GM18873 (cell line): ENCODE results near the gene ARL14EP.

Source experiments
- ATAC-seq: cut with Tn5 transposase; IDR thresholded peaks from one replicate; pipeline ENCODE4 v1.9.1; 2021; ENCODE audit warnings: mild to moderate bottlenecking, moderate library complexity, moderate number of reproducible peaks; ENCODE audit not compliant: unreplicated experiment, low FRiP score

Gene ARL14EP

DNA sequence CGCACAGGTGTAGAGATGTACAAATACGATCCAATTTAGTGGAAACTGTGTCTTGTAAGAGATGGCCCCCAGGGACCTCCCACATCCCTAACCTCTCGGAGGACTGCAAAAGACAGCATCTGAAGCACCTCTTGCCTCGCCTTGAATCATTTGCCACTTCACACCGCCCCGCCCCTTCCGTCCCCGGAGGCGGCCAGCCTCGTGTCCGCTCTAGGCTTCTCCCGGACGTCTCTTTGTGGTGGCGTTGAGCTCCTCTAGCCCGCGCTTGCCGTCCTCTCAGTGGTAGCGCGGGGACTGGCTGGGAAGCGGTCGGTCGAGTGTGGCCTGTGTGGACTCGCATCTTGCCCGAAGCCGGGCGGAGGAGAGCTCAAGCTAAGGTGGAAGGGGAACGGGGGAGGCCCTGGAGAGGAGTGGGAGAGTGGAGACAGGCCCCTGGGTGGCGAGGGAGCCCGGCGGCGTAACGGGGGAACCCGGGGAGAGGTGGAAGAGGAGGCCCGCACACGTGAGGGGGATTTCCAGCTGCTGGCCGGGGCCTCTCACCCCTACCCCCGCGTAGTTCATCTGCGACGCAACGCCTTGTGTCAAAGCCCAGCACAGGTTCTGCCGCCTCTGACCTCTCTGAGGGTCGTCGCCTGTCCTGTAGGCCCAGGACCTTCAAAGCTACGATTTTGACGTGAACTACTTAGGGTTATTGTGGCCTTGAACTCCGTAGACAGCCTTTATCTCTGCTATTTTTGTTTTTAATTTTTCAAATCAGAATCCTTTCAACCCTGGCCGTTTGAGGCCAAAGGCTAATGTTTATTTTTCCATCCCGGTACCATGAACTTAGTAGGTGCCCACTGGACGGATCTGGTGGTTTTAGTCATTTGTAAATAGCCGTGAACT lies at the start of gene ARL14EP:
Gene ARL14EP (plus strand): TSS at position 279 of the 885 bp plus-strand sequence. CDS start 7,845 bp downstream, outside the sequence.
- peak; percentile 96 for ATAC-seq

DNA sequence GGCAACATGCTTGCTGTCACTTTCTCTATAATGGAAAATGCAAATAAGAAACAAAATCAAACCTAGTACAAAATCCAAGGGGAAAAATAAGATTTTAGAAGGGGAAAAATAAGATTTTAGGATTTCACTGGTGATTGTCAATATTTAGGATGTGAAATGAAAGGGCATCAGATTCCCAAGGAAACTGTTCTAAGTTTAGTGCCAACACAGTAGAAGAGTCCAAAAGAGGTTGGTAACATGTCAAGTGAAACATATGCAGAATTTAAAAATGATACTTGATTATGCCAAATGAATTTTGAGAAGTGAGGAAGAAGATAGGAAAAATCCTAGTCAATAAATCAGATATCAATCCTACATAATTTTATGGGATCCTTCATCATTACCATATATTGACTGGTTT lies 45.7 kb upstream of the ARL14EP start:
- ATAC-seq: no peak

DNA sequence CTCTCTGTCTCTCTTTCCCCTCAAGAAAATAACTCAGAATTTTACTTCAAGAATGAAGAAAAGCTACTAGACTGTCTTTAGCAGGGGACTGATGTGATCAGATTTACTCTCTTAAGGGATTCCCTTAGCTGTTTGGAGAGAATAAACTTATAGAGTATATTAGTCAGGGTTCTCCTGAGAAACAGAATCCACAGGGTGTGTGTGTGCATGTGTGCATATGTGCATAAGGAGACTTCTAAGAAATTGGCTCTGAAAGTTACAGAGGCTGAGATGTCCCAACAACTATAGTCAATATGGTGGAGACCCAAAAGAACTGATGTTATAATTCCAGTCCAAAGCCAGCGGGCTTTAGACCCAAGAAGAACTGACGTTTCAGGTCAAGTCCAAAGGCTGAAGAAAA lies 43.1 kb upstream of the ARL14EP start:
- ATAC-seq: no peak

DNA sequence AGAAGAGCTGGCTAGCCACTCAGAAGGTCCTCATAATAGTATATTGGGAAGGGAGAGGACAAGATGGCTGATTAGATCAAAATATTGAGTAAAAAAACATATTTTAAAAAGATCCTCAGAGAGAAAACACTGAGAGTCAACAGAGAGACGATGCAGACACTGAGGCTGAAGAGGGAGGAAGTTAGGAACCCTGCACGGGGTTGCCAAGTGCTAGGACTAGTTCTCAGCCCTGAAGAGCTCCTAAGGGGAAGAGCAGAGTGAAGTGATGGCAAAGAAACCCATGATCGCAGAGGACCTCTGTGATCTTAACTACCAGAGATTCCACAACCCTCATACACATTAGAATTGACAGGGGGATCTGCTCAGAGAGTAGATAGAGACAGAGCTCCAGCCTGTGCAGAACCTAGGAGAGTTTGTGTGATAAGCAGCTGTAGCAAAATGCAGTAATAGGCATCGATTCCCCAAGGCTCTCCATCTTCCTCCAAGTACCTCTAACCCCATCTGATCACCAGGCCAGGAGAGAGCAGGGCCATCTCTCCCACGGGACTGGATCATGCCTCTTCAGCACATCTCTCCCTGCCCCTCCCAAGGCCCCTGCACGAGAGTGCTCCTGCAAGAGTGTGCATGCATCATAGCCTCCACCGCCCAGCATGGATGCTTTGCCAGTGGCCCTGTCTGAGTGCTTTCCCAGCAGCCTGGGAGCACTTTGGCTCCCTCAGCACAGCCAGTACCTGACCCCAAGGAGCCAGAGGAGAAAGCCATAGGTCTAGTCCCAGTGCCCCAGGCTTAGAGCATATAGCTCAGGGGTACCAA lies 41.2 kb upstream of the ARL14EP start:
- peak; percentile 23 for ATAC-seq

DNA sequence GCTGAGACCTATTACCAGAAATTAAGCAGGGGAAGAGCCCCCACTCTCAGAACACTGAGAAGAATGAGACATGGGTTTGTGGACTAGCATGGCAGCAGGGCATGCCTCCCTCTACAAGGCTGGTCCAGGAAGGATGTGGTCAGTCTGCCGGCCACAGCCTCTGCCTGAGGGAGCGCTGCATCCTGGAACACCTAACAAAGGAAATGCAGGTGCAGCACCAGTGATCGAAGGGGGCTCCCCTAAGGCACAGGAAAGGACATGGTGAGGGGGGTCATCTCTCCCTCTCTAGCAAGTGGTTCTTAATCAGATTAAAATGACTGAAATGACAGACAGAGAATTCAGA lies 40.6 kb upstream of the ARL14EP start:
- peak; percentile 88 for ATAC-seq

DNA sequence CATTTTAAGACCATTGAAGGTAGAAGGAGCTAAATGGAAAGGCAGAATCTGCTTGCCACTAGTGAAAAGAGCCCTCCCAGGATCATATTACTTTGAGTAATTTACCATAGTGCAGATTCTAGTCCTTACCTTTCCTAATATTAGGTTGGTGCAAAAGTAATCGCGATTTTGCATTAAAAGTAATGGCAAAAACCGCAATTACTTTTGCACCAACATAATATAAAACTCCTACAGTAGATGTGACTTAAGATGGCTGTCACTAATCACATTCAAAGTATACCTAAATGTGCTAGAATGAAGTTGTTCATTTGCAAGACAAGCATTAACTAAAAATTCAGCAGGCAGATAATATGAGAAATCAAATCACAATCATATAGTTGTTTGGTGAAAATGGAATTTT lies 38.1 kb upstream of the ARL14EP start:
- no peak for ATAC-seq

DNA sequence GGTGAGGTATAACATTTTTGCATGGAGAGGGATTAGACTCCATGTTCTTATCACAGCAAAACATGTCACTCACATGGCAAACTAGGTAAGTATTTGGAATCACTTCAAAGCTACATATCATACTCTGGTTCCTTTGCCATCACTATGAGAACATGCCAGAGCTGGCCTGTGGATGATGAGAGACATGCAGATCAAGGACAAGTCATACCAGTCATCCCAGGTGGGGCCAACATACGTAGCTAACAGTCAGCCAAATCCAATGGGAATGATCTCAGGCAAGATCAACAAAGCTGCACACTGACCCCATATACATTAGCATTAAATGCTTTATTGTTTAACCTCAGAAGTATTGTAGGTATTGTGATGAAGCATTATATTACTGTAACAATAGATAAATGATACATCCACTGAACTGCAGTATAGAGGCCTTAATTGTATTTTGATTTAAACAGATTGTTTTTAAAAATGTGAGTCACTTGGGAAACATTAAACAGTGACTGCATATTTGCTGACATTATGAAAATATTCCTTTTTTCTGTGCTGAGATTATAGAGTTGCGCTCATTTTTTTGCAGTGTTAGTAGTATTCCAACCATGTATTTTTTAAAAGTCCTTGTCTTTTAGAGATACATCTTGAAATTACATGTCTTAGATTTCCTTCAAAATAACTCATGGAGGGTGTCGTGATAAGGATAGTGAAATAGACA lies 37.3 kb upstream of the ARL14EP start:
- ATAC-seq: no peak

DNA sequence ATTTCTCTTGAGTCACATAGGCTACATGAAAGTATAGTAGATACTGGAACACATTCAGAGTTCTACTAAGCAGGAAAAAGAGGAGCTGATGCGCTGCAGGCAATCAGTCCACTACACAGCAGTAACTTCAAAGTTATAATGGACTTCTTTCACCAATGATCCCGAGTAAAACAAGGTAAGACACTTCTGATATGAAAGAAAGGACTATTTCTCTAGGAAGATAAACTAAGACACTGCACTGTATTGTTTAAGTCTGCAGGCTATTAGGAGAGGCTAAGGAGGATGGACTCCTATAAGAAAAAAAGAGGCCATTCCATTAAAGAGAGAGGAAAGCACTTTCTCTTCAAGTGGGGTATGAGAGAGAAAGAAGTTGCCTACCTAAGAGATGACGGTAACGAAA lies 31.6 kb upstream of the ARL14EP start:
- no peak for ATAC-seq

DNA sequence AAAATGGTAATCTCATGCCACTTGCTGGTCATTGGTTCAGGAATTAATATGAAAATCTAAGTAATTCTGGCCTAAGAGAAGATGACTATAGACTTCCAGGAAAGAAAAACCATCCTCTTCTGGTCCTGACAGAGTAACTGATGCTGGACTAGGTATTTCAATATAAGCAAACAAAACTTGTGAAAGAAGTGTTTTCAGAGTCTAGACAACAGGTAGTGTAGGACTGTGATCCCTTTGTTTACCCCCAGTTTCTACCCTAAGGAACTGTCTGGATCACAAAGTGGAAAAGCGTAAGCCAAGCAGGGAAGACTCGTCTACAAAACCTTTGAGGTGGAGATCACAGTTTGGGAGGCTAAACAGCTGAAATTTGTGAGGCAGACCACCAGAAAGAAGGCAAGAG lies 30.4 kb upstream of the ARL14EP start:
- ATAC-seq: no peak

DNA sequence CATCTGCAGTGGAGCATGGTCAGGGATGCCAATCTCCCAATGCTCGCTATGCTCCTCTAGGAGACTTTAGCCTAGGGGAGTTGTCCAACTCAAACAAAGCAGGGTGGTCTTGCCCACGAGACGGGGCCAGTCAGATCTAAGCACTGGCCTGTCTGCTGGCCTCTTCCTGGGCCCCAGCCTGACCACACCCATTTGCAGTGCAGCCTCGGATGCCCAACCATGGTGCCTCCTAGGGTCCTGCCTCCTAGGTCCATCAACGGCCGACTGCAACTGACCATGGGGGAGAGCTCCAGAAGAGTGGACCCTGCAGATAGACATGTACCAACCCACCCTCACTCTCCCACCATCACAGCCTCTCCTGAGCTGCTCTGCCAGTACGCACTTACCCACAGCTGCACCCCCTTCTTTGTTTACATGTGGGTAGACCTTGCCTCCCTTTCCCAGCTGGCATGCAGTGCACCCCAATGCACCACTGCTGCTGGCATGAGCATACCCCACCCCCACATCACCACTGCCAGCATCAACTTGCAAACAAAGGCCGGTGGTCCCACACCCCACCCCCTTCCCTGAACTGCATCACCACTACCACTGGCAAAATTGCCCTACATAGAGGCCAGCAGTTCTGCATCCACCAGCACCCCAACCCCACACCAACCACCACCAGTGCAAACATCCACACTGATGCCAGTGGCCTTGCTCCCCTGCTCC lies 27.6 kb upstream of the ARL14EP start:
- ATAC-seq: no peak

DNA sequence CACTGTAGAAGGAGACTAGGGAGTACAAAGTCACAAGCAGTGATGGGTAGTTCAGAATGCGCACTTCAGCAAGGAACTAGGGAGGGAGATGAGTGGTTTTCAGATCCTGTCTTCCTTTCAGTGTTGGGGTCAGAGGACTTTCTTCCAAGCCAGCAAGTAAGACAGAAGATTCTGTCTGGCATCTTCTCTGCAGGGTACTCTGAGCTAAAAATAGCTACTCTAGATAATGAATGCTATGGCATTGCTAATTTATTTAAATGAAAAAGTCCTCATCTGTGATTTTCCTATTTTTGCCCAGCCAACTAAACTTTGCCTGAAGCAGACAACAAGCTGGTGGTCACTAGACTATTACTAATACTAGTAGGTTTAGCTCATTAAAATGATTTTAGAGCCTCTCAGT lies 18.3 kb upstream of the ARL14EP start:
- ATAC-seq: no peak

DNA sequence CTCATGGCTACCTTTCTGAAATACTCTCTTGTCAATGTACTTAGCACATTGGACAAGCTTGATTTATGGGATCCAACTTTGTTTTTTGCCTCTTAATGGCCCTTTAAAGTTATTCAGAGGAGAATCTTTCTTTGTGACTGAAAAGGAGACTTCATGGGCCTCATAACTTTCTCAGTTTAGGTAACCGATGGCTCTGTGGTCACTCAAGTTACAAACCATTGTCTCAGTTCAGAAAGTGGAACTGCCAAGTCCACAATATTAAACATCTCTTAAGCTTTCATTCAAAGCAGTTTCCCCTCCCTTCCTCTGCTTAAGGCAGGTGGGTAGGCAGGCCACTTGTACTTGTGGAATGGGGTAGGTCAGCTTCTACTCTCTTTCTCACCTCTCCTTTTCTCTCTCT lies 12.3 kb upstream of the ARL14EP start:
- ATAC-seq: peak; percentile 98

DNA sequence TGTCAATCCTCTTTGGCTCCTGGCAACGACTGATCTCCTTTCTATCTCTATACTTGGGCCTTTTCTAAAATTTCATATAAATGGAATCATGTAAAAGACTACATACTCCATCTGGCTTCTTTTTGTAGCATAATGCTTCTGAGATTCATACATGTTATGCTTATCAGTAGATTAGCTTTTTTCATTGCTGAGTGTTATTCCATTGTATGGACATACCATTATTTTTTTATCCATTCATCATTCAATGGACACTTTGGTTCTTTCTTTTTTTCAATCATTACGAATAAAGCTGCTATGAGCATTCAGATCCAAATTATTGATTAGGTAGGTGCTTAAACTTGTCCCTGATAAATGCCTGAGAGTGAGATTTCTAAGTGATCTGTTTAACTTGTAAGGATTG lies 11.7 kb upstream of the ARL14EP start:
- no peak for ATAC-seq

DNA sequence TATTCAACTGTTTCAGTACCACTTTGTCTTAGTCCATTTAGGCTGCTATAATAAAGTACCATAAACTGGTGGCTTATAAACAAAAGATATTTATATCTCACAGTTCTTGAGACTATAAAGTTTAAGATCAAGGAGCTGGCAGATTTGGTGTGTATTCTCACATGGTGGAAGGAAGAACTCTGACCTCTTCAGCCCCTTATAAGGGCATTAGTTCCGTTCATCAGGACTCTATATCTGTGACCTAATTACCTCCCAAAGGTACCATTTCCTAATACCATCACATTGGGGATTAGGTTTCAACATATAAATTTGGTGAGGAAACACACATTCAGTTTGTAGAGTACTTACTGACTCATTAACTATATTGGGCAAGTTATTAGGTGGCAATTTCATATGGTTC lies 10.7 kb upstream of the ARL14EP start:
- no peak for ATAC-seq

DNA sequence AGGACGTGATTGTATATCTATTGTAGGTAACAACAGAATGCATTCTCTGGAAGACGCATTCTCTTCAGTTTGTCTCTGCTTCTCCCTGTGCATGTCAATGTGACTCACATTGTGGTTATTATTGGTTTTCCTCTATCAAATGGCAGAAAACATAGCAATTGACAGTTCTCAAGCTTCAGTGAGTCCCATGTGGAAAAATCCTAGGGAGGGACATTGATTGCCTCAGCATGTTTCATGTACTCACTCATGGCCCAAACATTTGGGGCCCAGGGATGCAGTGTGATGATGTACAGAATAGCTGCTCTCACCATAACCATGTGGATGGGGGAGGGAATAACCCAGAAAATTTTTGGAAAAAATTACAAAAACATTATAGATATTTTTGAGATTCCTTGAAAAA lies 9.3 kb upstream of the ARL14EP start:
- ATAC-seq: no peak

DNA sequence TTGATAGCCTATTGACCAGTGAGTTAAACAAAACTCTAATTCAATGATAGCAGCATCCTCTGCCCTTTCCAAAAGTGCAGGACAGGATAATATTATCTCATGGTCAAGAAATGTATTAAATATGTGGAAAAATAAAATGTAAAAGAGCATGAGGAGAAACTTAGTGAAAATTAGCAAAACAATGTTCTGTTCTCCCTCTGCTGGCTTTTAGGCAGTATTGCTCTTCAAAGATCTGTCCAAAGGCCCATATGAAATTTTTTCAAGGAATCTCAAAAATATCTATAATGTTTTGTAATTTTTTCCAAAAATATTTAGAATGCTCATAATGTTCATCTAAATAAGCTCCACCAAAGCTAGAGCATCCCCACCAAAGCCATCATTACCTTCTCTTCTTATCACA lies 8.3 kb upstream of the ARL14EP start:
- ATAC-seq: no peak

DNA sequence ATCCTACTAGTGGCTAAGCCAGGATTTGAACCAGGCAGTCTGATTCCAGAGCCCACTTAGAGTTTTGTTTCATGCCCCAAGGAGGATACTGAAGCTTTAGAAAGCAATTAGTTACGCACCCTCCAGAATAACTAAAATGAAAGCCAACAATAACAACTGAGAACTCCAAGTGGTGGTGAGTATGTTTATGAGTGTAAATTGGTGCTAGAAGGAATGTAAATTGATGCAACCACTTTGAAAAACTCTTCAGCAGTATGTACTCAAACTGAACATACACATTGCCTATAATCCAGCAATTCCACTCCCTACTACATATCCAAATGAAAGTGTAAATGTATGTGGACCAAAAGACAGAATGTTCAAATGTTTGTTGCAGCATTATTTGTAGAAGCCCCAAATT lies 6.7 kb upstream of the ARL14EP start:
- no peak for ATAC-seq

DNA sequence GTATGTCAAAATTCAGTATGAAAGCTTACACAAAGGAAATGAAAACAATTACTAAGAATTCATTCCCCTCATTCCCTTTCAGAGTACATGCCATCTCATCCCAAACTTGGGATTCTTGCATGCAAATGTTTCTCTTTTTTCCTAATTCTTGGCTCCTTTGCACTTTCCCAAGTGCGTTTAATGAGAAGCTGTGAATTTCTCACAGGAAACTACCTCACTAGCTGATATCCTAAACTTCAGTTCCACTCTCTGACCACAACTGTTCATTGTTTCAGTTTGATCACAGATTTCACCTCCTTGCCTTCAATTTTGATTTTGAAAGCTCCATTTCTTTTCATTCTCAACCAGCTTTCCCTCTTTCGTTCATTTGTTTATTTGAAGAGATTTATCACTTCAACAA lies 5.9 kb upstream of the ARL14EP start:
- ATAC-seq: no peak

DNA sequence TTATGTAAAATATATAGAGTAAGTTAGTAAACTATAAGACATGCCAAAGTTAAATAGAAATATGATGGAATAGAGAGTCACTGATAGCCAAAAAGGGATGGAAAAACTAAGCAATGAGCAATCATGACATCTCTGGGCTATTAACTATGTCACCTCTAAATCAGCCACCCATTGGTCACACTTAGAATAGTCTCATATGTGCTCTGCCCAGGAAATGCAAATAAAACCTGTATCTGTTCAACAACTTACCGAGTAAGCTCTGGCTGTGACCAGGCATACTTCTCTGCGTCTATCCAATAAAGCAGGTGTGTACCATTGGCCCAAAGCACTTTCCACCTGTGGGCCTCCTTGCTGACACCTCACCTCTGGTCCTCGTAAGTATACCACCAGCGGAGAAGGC lies 1.6 kb upstream of the ARL14EP start:
- no peak for ATAC-seq

DNA sequence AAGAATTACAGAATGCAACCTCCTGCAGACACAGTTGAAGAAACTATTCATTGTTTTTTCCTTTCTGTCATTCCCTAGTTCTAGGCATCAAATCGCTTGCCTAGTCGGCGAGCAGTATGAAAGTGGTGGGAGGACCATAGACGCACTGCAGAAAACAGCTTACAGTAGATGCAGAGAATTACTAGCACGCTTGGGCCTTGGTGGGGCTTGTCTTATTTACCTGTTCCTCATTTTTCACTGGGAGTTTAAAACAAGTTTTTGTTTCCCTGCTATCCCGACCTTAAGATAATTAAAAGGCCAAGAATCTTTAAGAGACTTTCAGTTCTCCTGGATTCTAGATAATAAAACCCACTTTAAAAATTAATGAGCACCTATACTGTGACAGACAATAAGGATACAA lies 713 bp upstream of the ARL14EP start:
- no peak for ATAC-seq
